Measurements from ENCODE around the gene PERM1.
"Not testable (repeated sequence)": the region's sequence is repeated elsewhere in the genome, so short reads cannot be mapped to it uniquely, and the experiment has no call there.

PERM1 gene

GRCh38 chr1:981955-982558 is at the start of gene PERM1:
Gene PERM1 (minus strand): TSS chr1:982093. CDS start chr1:981029, 1,064 bp downstream.
- Histone ChIP-seq H3K36me3 (ENCODE audit: control insufficient read depth, low read depth, low read length) (no peaks in the 10 kb centered on the region), H3K27me3 (ENCODE audit: control insufficient read depth, insufficient read depth, low read length) (peaks cover 53% of the 10 kb centered on the region), H3K4me1 (ENCODE audit: control insufficient read depth, low read depth, low read length) (no peaks in the 10 kb centered on the region), H3K27ac (ENCODE audit: low read length) (no peak within 1 kb of the TSS), H3K4me3 (ENCODE audit: low read length) (no peak within 1 kb of the TSS), H3K9me3 (ENCODE audit: control insufficient read depth, low read depth, low read length) (no peaks in the 10 kb centered on the region), H3K9ac (ENCODE audit: low read length) (no peak within 1 kb of the TSS)

GRCh38 chr1:1030867-1031658 is 49.2 kb upstream of the PERM1 start:
- Histone ChIP-seq H3K4me1 (ENCODE audit: control insufficient read depth, low read depth, low read length) (peaks cover 11% of the 10 kb centered on the region), H3K27me3 (ENCODE audit: control insufficient read depth, insufficient read depth, low read length) (peaks cover 59% of the 10 kb centered on the region)
- not testable (repeated sequence) for H3K36me3 ChIP-seq (ENCODE audit: control insufficient read depth, low read depth, low read length); H3K9me3 ChIP-seq (ENCODE audit: control insufficient read depth, low read depth, low read length); H3K27ac ChIP-seq (ENCODE audit: low read length); H3K4me3 ChIP-seq (ENCODE audit: low read length); H3K9ac ChIP-seq (ENCODE audit: low read length)

GRCh38 chr1:1027791-1028190 is 45.9 kb upstream of the PERM1 start:
- Histone ChIP-seq H3K9ac (ENCODE audit: low read length) (no peak overlapping the region), H3K4me3 (ENCODE audit: low read length) (no peak overlapping the region)

GRCh38 chr1:1026599-1027413 is 44.9 kb upstream of the PERM1 start:
- Histone ChIP-seq H3K36me3 (ENCODE audit: control insufficient read depth, low read depth, low read length) (no peaks in the 10 kb centered on the region), H3K9me3 (ENCODE audit: control insufficient read depth, low read depth, low read length) (no peaks in the 10 kb centered on the region), H3K9ac (ENCODE audit: low read length) (no peak overlapping the region), H3K4me3 (ENCODE audit: low read length) (no peak overlapping the region), H3K4me1 (ENCODE audit: control insufficient read depth, low read depth, low read length) (peaks cover 16% of the 10 kb centered on the region), H3K27me3 (ENCODE audit: control insufficient read depth, insufficient read depth, low read length) (peaks cover 27% of the 10 kb centered on the region), H3K27ac (ENCODE audit: low read length) (no peak overlapping the region)

More at GRCh38 chr1:1027791-1028190, 45.9 kb upstream of the PERM1 start:
- no peaks in the 10 kb centered on the region for H3K36me3 ChIP-seq (ENCODE audit: control insufficient read depth, low read depth, low read length)
- peaks cover 36% of the 10 kb centered on the region for H3K27me3 ChIP-seq (ENCODE audit: control insufficient read depth, insufficient read depth, low read length)
- peaks cover 22% of the 10 kb centered on the region for H3K4me1 ChIP-seq (ENCODE audit: control insufficient read depth, low read depth, low read length)
- no peak overlapping the region for H3K27ac ChIP-seq (ENCODE audit: low read length)
- H3K9me3 ChIP-seq (ENCODE audit: control insufficient read depth, low read depth, low read length) = no peaks in the 10 kb centered on the region

- Histone ChIP-seq H3K27ac (ENCODE audit: low read length) (no peak overlapping the region), H3K4me3 (ENCODE audit: low read length) (no peak overlapping the region), H3K9me3 (ENCODE audit: control insufficient read depth, low read depth, low read length) (no peaks in the 10 kb centered on the region), H3K36me3 (ENCODE audit: control insufficient read depth, low read depth, low read length) (no peaks in the 10 kb centered on the region), H3K9ac (ENCODE audit: low read length) (no peak overlapping the region), H3K27me3 (ENCODE audit: control insufficient read depth, insufficient read depth, low read length) (peaks cover 21% of the 10 kb centered on the region), H3K4me1 (ENCODE audit: control insufficient read depth, low read depth, low read length) (peaks cover 15% of the 10 kb centered on the region)
These were observed 43.8 kb upstream of the PERM1 start for GRCh38 chr1:1025730-1026129.

- peaks cover 15% of the 10 kb centered on the region for H3K4me1 ChIP-seq (ENCODE audit: control insufficient read depth, low read depth, low read length)
- H3K9me3 ChIP-seq (ENCODE audit: control insufficient read depth, low read depth, low read length) = no peaks in the 10 kb centered on the region
- H3K36me3 ChIP-seq (ENCODE audit: control insufficient read depth, low read depth, low read length) = no peaks in the 10 kb centered on the region
- H3K9ac ChIP-seq (ENCODE audit: low read length) = no peak overlapping the region
- H3K27me3 ChIP-seq (ENCODE audit: control insufficient read depth, insufficient read depth, low read length) = peaks cover 21% of the 10 kb centered on the region
- no peak overlapping the region for H3K27ac ChIP-seq (ENCODE audit: low read length)
- no peak overlapping the region for H3K4me3 ChIP-seq (ENCODE audit: low read length)
These were observed 43.1 kb upstream of the PERM1 start for GRCh38 chr1:1024771-1025699.

GRCh38 chr1:1024149-1024770 is 42.4 kb upstream of the PERM1 start:
- Histone ChIP-seq H3K4me1 (ENCODE audit: control insufficient read depth, low read depth, low read length) (peaks cover 15% of the 10 kb centered on the region), H3K36me3 (ENCODE audit: control insufficient read depth, low read depth, low read length) (no peaks in the 10 kb centered on the region), H3K9me3 (ENCODE audit: control insufficient read depth, low read depth, low read length) (no peaks in the 10 kb centered on the region), H3K27me3 (ENCODE audit: control insufficient read depth, insufficient read depth, low read length) (peaks cover 16% of the 10 kb centered on the region), H3K27ac (ENCODE audit: low read length) (no peak overlapping the region), H3K9ac (ENCODE audit: low read length) (no peak overlapping the region), H3K4me3 (ENCODE audit: low read length) (no peak overlapping the region)

GRCh38 chr1:1023700-1024099 is 41.8 kb upstream of the PERM1 start:
- H3K27ac ChIP-seq (ENCODE audit: low read length) = no peak overlapping the region
- H3K4me3 ChIP-seq (ENCODE audit: low read length) = no peak overlapping the region
- no peaks in the 10 kb centered on the region for H3K36me3 ChIP-seq (ENCODE audit: control insufficient read depth, low read depth, low read length)
- H3K27me3 ChIP-seq (ENCODE audit: control insufficient read depth, insufficient read depth, low read length) = peaks cover 12% of the 10 kb centered on the region
- H3K4me1 ChIP-seq (ENCODE audit: control insufficient read depth, low read depth, low read length) = peaks cover 15% of the 10 kb centered on the region
- H3K9ac ChIP-seq (ENCODE audit: low read length) = no peak overlapping the region
- no peaks in the 10 kb centered on the region for H3K9me3 ChIP-seq (ENCODE audit: control insufficient read depth, low read depth, low read length)

- Histone ChIP-seq H3K36me3 (ENCODE audit: control insufficient read depth, low read depth, low read length) (no peaks in the 10 kb centered on the region), H3K4me1 (ENCODE audit: control insufficient read depth, low read depth, low read length) (peaks cover 15% of the 10 kb centered on the region), H3K27me3 (ENCODE audit: control insufficient read depth, insufficient read depth, low read length) (peaks cover 12% of the 10 kb centered on the region), H3K9ac (ENCODE audit: low read length) (no peak overlapping the region), H3K9me3 (ENCODE audit: control insufficient read depth, low read depth, low read length) (no peaks in the 10 kb centered on the region), H3K4me3 (ENCODE audit: low read length) (no peak overlapping the region), H3K27ac (ENCODE audit: low read length) (no peak overlapping the region)
These were observed 40.6 kb upstream of the PERM1 start for GRCh38 chr1:1022302-1023009.

- Histone ChIP-seq H3K4me1 (ENCODE audit: control insufficient read depth, low read depth, low read length) (peaks cover 15% of the 10 kb centered on the region), H3K4me3 (ENCODE audit: low read length) (no peak overlapping the region), H3K36me3 (ENCODE audit: control insufficient read depth, low read depth, low read length) (no peaks in the 10 kb centered on the region)
These were observed 40.0 kb upstream of the PERM1 start for GRCh38 chr1:1021920-1022259.

More at GRCh38 chr1:1021920-1022259, 40.0 kb upstream of the PERM1 start:
- no peak overlapping the region for H3K27ac ChIP-seq (ENCODE audit: low read length)
- H3K27me3 ChIP-seq (ENCODE audit: control insufficient read depth, insufficient read depth, low read length) = peaks cover 9% of the 10 kb centered on the region
- H3K9ac ChIP-seq (ENCODE audit: low read length) = no peak overlapping the region
- no peaks in the 10 kb centered on the region for H3K9me3 ChIP-seq (ENCODE audit: control insufficient read depth, low read depth, low read length)

All from iPS-18a (cell line).